A549 (cell line): ENCODE results near the gene CLNS1A. TPM values are rescaled to one million over a fixed set of nuclear protein-coding genes. Genes with fewer than 3 reads are reported as not detected.
A peak's percentile ranks its signal among the peaks of the same experiment; 100 is the strongest.

ENCODE experiments used
- ATAC-seq, 2 experiments: fragments of 200-7000 bp in 1 of 2; fragments of >200 bp in 1 of 2; cut with Nextera tagmentation in 1 of 2; cut with Tn5 transposase in 1 of 2; 3 replicates each; pipeline versions ENCODE4 v1.8.0 to v1.9.1; 2018 to 2020; ENCODE audit warnings: mild to moderate bottlenecking in 1 of 2, moderate library complexity in 1 of 2
- CTCF ChIA-PET: fragments of 300-600 bp; sonication (Branson Sonifier 250); formaldehyde crosslinking; extraction: SDS; loops from one replicate; lab custom pipeline; 2021; ENCODE audit warnings: antibody characterized with exemption, inconsistent platforms; lab: Yijun Ruan, JAX
- POLR2A ChIA-PET: fragments of 350-600 bp; formaldehyde crosslinking; extraction: SDS; loops from one replicate; lab custom pipeline; 2021; ENCODE audit warnings: antibody characterized with exemption, inconsistent platforms; lab: Yijun Ruan, JAX
- DNase-seq, 2 experiments: peaks; one replicate each; pipeline versions ENCODE4 v3.0.0 to v3.0.0-alpha.2; 2011 to 2016; ENCODE audit warnings: low read depth in 1 of 2, low spot score in 1 of 2
- FAIRE-seq: peaks from 2 replicates; lab custom pipeline; 2011; peaks lifted over from hg19 to GRCh38; lab: Jason Lieb, UNC
- H3K27ac ChIP-seq, 2 experiments: fragments of >200 bp; sonication (Bioruptor Twin); formaldehyde crosslinking; 3 replicates each; pipeline ENCODE4 v1.5.1; 2016 to 2017
- H3K4me1 ChIP-seq: fragments of >200 bp; sonication (Bioruptor Twin); formaldehyde crosslinking; 3 replicates; pipeline ENCODE4 v1.6.1; 2016
- H3K4me2 ChIP-seq: fragments of >200 bp; sonication (Bioruptor Twin); formaldehyde crosslinking; 3 replicates; pipeline ENCODE4 v1.6.1; 2016
- H3K4me3 ChIP-seq: fragments of >200 bp; sonication (Bioruptor Twin); formaldehyde crosslinking; 3 replicates; pipeline ENCODE4 v1.5.1; 2016
- H3K9me3 ChIP-seq: fragments of >200 bp; sonication (Bioruptor Twin); formaldehyde crosslinking; 3 replicates; pipeline ENCODE4 v1.6.1; 2016
- BCL3 ChIP-seq: fragments of >200 bp; sonication (Bioruptor Twin); formaldehyde crosslinking; IDR thresholded peaks from 3 replicates; pipeline ENCODE4 v1.6.1; 2016
- CBX2 ChIP-seq: fragments of 200-600 bp; sonication (generic); IDR thresholded peaks from 2 replicates; pipeline ENCODE4 v1.6.1; 2016; ENCODE audit warnings: low read depth, mild to moderate bottlenecking, borderline replicate concordance
- CTCF ChIP-seq: fragments of >200 bp; sonication (Bioruptor Twin); formaldehyde crosslinking; IDR thresholded peaks from 3 replicates; pipeline ENCODE4 v1.5.1; 2016
- EHF ChIP-seq: fragments of 250-450 bp; sonication (Bioruptor Pico); IDR thresholded peaks from 2 replicates; pipeline ENCODE4 v1.5.0; 2020; ENCODE audit warnings: mild to moderate bottlenecking
- ESRRA ChIP-seq: fragments of 150-350 bp; IDR thresholded peaks from 2 replicates; pipeline ENCODE4 v1.6.1; 2014; ENCODE audit warnings: mild to moderate bottlenecking, low read length, borderline replicate concordance
- FOSL2 ChIP-seq, 2 experiments: fragments of 450-650 bp in 1 of 2; fragments of >200 bp in 1 of 2; sonication (Bioruptor Twin) in 1 of 2; formaldehyde crosslinking; IDR thresholded peaks; 2 replicates each; pipeline versions ENCODE4 v1.5.0 to v1.6.1; 2016 to 2020; ENCODE audit warnings: mild to moderate bottlenecking in 1 of 2, moderate library complexity in 1 of 2
- FOXS1 ChIP-seq: fragments of 250-450 bp; sonication (Bioruptor Pico); IDR thresholded peaks from 2 replicates; pipeline ENCODE4 v1.5.0; 2020; ENCODE audit warnings: mild to moderate bottlenecking, moderate library complexity
- GATA3 ChIP-seq: IDR thresholded peaks from 2 replicates; pipeline ENCODE4 v1.6.1; 2012; ENCODE audit warnings: borderline replicate concordance
- HDAC2 ChIP-seq: fragments of 200-600 bp; sonication (generic); IDR thresholded peaks from 2 replicates; pipeline ENCODE4 v1.6.1; 2016
- HEYL ChIP-seq: fragments of 250-450 bp; sonication (Bioruptor Pico); IDR thresholded peaks from 2 replicates; pipeline ENCODE4 v1.8.0; 2021; ENCODE audit warnings: mild to moderate bottlenecking, moderate library complexity
- HOXB13 ChIP-seq: fragments of 250-450 bp; sonication (Bioruptor Pico); IDR thresholded peaks from 2 replicates; pipeline ENCODE4 v1.5.0; 2020; ENCODE audit warnings: low read depth, mild to moderate bottlenecking, moderate library complexity
- HOXB5 ChIP-seq: fragments of 250-450 bp; sonication (Bioruptor Pico); IDR thresholded peaks from 2 replicates; pipeline ENCODE4 v1.5.0; 2020; ENCODE audit warnings: mild to moderate bottlenecking, moderate library complexity
- JUN ChIP-seq, 2 experiments: fragments of >200 bp; sonication (Bioruptor Twin); formaldehyde crosslinking; IDR thresholded peaks; 2 replicates in 1 of 2; 3 replicates in 1 of 2; pipeline ENCODE4 v1.6.1; 2016 to 2017
- KDM5A ChIP-seq: fragments of 200-600 bp; sonication (generic); IDR thresholded peaks from 2 replicates; pipeline ENCODE4 v1.6.1; 2016; ENCODE audit warnings: antibody characterized with exemption, mild to moderate bottlenecking
- MAFK ChIP-seq: fragments of 450-650 bp; IDR thresholded peaks from 2 replicates; pipeline ENCODE4 v1.6.1; 2014; ENCODE audit not compliant: partially characterized antibody
- MAZ ChIP-seq: fragments of 150-350 bp; IDR thresholded peaks from 2 replicates; pipeline ENCODE4 v1.6.1; 2014; ENCODE audit warnings: antibody characterized with exemption, low read depth, low read length, borderline replicate concordance
- NFE2L2 ChIP-seq: fragments of 150-350 bp; conservative IDR thresholded peaks from 2 replicates; pipeline ENCODE4 v1.6.1; 2014; ENCODE audit warnings: low read length
- NR3C1 ChIP-seq: fragments of >200 bp; sonication (Bioruptor Twin); formaldehyde crosslinking; IDR thresholded peaks from 3 replicates; pipeline ENCODE4 v1.6.1; 2017
- POLR2AphosphoS2 ChIP-seq: conservative IDR thresholded peaks from 2 replicates; pipeline ENCODE4 v1.6.1; 2012; ENCODE audit warnings: low read length, improper control_type of control experiment, inconsistent platforms
- RARB ChIP-seq: fragments of 250-450 bp; sonication (Bioruptor Pico); IDR thresholded peaks from 2 replicates; pipeline ENCODE4 v1.8.0; 2021; ENCODE audit warnings: mild to moderate bottlenecking, moderate library complexity
- RCOR1 ChIP-seq: fragments of 150-350 bp; IDR thresholded peaks from 2 replicates; pipeline ENCODE4 v1.6.1; 2014; ENCODE audit warnings: antibody characterized with exemption, low read length, low read depth
- RFX5 ChIP-seq: fragments of 450-650 bp; IDR thresholded peaks from 2 replicates; pipeline ENCODE4 v1.7.1; 2014; ENCODE audit warnings: antibody characterized with exemption, mild to moderate bottlenecking, moderate library complexity
- RNF2 ChIP-seq: fragments of 200-600 bp; sonication (generic); IDR thresholded peaks from 2 replicates; pipeline ENCODE4 v1.6.1; 2016; ENCODE audit warnings: low read depth, mild to moderate bottlenecking, antibody characterized with exemption, moderate library complexity, borderline replicate concordance
- TFCP2L1 ChIP-seq: fragments of 250-450 bp; sonication (Bioruptor Pico); IDR thresholded peaks from 2 replicates; pipeline ENCODE4 v1.5.0; 2021; ENCODE audit warnings: mild to moderate bottlenecking
- TP53 ChIP-seq: fragments of 250-450 bp; sonication (Bioruptor Pico); IDR thresholded peaks from 2 replicates; pipeline ENCODE4 v1.5.0; 2021; ENCODE audit warnings: mild to moderate bottlenecking, moderate library complexity
- ZFP36 ChIP-seq: fragments of 450-650 bp; IDR thresholded peaks from 2 replicates; pipeline ENCODE4 v1.6.1; 2014; ENCODE audit warnings: borderline replicate concordance; ENCODE audit not compliant: partially characterized antibody
- ZNF302 ChIP-seq: fragments of 250-450 bp; sonication (Bioruptor Pico); IDR thresholded peaks from 2 replicates; pipeline ENCODE4 v1.9.0; 2021; ENCODE audit warnings: inconsistent platforms, mild to moderate bottlenecking, moderate library complexity
- WGBS: methylation state at CpG from one replicate; pipeline ENCODE4 v1.1.6; 2017; ENCODE audit errors: missing lambda C conversion rate; 5-methylcytosine and 5-hydroxymethylcytosine counted together
- polyA plus RNA-seq, 4 experiments: library from polyadenylated mRNA; depleted of rRNA in 3 of 4; stranded (reverse); fragments of >200 nt; fragmentation: RNase III in 1 of 4; extraction: RNeasy Plus Mini Kit Qiagen cat#74134 plus additional on column Dnase treatment in 1 of 4; gene quantifications; 2 replicates in 3 of 4; 3 replicates in 1 of 4; pipeline ENCODE4 v1.2.3, GENCODE V29; 2011 to 2017
- TF ChIP-seq, protein P1 (sequence below): fragments of 450-650 bp; IDR thresholded peaks from 2 replicates; pipeline ENCODE4 v1.6.1; 2014; ENCODE audit warnings: antibody characterized with exemption
- TF ChIP-seq, protein P2 (sequence below): fragments of 150-350 bp; IDR thresholded peaks from 2 replicates; pipeline ENCODE4 v1.6.1; 2014; ENCODE audit warnings: low read depth, mild to moderate bottlenecking, low read length
- TF ChIP-seq, protein P3 (sequence below): IDR thresholded peaks from 2 replicates; pipeline ENCODE4 v1.6.1; 2012; ENCODE audit warnings: low read depth, borderline replicate concordance

Gene CLNS1A
- polyA plus RNA-seq, 2 of the 4 experiments (the other 2 are of a cell fraction): 173 to 210 TPM

DNA sequence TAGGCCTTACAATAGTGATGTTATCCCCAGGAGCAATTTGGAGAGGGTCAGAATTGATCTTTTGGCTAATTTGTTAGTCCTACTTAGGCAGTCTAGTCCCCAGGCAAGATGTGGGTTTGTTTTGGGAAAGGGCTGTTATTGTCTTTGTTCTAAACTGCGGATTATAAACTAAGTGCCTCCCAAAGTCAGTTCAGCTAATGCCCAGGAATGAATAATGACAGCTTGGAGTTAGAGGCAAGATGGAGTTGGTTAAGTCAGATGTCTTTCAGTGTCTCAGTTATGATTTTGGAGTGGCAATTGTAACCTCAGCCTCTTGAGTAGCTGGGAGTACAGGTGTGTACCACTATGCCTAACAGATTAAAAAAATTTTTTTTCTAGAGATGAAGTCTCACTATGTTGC lies 7.3 kb upstream of the CLNS1A start:
- DNase-seq (no peak), ATAC-seq (no peak), FAIRE-seq (no peak)
- WGBS: 87% methylated on average over 1 of the region's 1 CpG
- Histone ChIP-seq H3K9me3 (no peaks in the 10 kb centered on the region), H3K4me2 (no peak overlapping the region), H3K4me3 (no peak overlapping the region), H3K4me1 (no peaks in the 10 kb centered on the region), H3K27ac (no peak overlapping the region)
- TF ChIP-seq, protein P1, sequence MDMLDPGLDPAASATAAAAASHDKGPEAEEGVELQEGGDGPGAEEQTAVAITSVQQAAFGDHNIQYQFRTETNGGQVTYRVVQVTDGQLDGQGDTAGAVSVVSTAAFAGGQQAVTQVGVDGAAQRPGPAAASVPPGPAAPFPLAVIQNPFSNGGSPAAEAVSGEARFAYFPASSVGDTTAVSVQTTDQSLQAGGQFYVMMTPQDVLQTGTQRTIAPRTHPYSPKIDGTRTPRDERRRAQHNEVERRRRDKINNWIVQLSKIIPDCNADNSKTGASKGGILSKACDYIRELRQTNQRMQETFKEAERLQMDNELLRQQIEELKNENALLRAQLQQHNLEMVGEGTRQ: no peak
- TF ChIP-seq ESRRA (no peak), RFX5 (no peak), EHF (CRISPR knock-in tag) (no peak), BCL3 (no peak), TFCP2L1 (CRISPR knock-in tag) (no peak), ZNF302 (CRISPR knock-in tag) (no peak), RNF2 (no peak), CBX2 (no peak), POLR2AphosphoS2 (no peak), MAFK (no peak), HOXB13 (no peak), MAZ (no peak), NFE2L2 (no peak)
- ChIA-PET CTCF (interaction anchor here (0.9 to 1.5 kb wide), 2 partner anchors 9 to 13 kb away, joined by 3 to 5 read pairs; no protein-coding TSS in a partner anchor), POLR2A (no interaction called here)

DNA sequence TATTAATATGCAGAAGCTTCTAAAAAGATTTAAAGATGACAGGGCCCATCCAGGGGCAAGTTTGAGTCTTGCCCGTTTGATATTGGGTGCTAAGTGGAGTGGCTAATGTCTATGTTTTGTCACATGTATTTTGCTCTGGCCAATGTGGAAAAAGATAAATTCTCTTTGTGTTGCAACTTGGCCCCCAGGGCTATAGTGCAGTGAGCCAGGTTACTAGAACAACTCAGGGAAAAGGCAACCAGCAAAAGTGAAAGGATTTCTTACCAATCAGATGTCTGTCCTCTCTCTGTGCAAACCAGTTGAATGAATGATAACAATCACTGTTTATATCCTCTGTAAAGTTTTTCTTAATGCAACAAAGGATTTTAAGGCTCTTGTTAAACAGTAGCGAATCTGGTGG lies 4.6 kb upstream of the CLNS1A start:
- ATAC-seq: no peak
- no peak for FAIRE-seq
- CTCF ChIA-PET: interaction anchor here (0.6 kb wide), 1 partner anchor 19 kb away, joined by 4 read pairs; no protein-coding TSS in a partner anchor

DNA sequence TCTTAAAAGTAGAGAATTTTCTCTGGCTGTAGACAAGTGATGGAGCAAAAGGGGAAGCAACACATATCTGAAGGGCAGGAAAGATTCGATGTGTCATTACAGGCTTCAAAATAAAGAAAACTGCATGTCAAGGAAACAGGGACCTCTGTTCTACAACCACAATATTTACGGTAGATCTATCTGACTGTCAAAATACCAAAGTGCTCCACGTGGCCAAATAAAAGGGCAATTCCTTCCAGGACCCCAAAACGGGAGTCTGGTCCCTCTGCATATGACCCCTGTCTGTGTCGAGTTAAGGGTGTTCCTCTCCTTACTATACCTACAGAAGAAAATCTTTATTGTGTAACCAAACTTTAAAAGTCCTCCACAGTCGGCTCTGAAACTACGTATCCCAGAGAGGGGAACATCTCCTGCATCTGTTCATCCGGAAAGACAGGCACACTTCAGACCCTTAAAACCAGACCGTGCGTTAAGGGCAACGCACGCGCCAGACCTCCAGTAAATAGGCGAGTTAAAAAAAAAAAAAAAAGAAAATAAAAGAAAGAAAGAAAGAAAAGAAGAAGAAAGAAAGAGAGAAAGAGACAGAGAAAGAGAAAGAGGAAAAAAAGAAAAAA lies 756 bp downstream of the CLNS1A start:
- H3K4me3 ChIP-seq: peak overlapping the region; percentile 73
- under 1% methylated on average over 14 of the region's 14 CpGs for WGBS
- DNase-seq: no peak
- ChIA-PET POLR2A (interaction anchor here (0.5 to 1.4 kb wide), 3 partner anchors 58 to 358 kb away, joined by 3 to 5 read pairs (median 3); partner anchors contain the start of gene INTS4), CTCF (interaction anchor here (1.1 kb wide), 1 partner anchor 17 kb away, joined by 3 read pairs; no protein-coding TSS in a partner anchor)
- no peaks in the 10 kb centered on the region for H3K9me3 ChIP-seq
- peak overlapping the region; percentile 74 to 93 for H3K27ac ChIP-seq
- H3K4me2 ChIP-seq: peak overlapping the region; percentile 88
- peaks cover 9% of the 10 kb centered on the region; the same call in 1 of the 3 replicates for H3K4me1 ChIP-seq
- peak in 1 of 2 experiments; percentile 26; a peak in 3 of 6 replicates for ATAC-seq
- no peak for FAIRE-seq
- TF ChIP-seq FOSL2 (IDR thresholded peaks at IDR 0.05) (no peak), FOSL2 (CRISPR knock-in tag; IDR thresholded peaks at IDR 0.05) (no peak), FOXS1 (CRISPR knock-in tag) (no peak), HEYL (no peak), KDM5A (no peak), JUN (IDR thresholded peaks at IDR 0.05) (no peak), HOXB5 (no peak), RNF2 (no peak), TP53 (CRISPR knock-in tag) (no peak), ZFP36 (no peak), NR3C1 (no peak), HDAC2 (no peak), RARB (CRISPR knock-in tag) (no peak), GATA3 (no peak), CTCF (no peak)
- TF ChIP-seq, protein P2, sequence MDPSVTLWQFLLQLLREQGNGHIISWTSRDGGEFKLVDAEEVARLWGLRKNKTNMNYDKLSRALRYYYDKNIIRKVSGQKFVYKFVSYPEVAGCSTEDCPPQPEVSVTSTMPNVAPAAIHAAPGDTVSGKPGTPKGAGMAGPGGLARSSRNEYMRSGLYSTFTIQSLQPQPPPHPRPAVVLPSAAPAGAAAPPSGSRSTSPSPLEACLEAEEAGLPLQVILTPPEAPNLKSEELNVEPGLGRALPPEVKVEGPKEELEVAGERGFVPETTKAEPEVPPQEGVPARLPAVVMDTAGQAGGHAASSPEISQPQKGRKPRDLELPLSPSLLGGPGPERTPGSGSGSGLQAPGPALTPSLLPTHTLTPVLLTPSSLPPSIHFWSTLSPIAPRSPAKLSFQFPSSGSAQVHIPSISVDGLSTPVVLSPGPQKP: no peak
- TF ChIP-seq, protein P3, sequence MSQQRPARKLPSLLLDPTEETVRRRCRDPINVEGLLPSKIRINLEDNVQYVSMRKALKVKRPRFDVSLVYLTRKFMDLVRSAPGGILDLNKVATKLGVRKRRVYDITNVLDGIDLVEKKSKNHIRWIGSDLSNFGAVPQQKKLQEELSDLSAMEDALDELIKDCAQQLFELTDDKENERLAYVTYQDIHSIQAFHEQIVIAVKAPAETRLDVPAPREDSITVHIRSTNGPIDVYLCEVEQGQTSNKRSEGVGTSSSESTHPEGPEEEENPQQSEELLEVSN: no peak

More for the DNA sequence above, 4.6 kb upstream of the CLNS1A start:
- Histone ChIP-seq H3K27ac (no peak overlapping the region), H3K4me1 (0 out of 3 replicates have a peak, but pooled peaks cover 3% of the 10 kb centered on the region), H3K4me2 (no peak overlapping the region), H3K9me3 (no peaks in the 10 kb centered on the region), H3K4me3 (no peak overlapping the region)
- TF ChIP-seq HDAC2 (no peak), RCOR1 (no peak)
- WGBS: 58% methylated on average over 2 of the region's 2 CpGs
- POLR2A ChIA-PET: no interaction called here
- DNase-seq: no peak
